Measurements from ENCODE around the gene RFX8.
"Not testable (repeated sequence)": the region's sequence is repeated elsewhere in the genome, so short reads cannot be mapped to it uniquely, and the experiment has no call there.

RFX8 gene

DNA sequence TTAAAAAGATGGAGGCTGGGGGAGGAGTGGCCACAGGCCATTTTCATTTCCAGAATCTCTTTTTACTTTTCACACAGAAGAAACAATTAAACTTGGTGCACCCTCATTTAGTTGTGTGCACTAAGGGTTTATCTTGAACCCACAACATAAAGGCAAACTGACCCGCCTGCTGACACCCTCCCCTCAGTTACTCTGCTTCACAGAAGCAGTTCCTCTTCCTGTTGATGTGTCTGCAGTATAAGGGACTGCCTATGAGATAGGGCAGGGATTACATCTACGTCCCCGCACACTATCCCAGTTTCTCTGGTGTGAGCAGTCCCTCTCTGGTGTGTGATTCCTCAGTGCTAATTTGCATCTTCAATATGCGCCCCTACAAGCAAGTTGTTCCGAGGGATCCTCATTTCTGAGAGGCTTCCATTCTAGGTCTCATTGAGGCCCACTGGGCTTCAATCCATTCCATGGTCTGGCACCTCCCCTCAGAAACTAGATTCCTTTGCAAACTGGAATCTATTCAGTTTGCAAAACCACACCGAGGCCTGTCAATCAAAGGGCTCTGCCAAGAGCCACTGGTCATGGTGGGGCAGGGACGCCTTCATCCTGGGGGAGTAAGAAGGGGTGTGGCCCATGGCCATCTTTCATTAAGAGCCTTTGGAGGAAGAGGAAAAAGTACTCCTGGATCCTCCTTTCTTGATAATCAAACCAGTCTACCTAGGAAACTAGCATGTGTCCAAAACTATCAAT lies 99.9 kb downstream of the RFX8 start:
- no peak for DNase-seq

DNA sequence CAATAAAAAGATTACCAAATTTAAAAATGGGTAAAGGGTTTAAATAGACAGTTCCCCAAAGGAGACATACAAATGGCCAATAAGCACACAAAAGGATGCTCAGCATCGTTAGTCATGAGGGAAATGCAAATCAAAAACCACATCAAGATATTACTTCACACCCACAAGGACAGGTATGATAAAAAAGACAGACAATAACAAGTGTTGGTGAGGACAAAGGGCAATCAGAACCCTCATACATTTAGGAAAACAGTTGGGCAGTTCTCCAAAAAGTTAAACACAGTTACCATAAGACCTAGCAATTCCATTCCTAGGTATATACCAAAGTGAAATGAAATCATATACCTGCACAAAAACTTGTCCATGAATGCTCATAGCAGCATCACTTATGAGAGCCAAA lies 102.1 kb downstream of the RFX8 start:
- no peak for DNase-seq

DNA sequence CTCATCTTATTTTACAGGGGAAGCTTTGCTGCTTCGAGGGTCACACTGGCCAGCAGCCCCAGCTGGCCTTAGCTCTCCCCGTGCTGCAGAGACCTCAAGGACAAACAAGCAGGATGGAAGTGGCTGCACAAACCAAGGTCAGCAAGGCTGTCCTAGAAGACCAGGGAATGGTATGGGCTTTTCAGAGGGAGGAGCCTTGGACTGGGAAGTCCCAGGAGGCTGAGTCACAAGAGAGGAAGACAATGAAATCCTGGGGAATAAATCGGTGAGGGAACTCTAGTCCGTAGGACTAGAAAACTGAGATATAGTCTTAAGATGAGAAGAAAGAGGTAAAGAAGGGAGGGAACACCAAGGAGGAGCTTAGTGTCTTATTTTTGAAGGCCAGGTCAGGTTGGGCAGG lies 103.3 kb downstream of the RFX8 start:
- no peak for DNase-seq

DNA sequence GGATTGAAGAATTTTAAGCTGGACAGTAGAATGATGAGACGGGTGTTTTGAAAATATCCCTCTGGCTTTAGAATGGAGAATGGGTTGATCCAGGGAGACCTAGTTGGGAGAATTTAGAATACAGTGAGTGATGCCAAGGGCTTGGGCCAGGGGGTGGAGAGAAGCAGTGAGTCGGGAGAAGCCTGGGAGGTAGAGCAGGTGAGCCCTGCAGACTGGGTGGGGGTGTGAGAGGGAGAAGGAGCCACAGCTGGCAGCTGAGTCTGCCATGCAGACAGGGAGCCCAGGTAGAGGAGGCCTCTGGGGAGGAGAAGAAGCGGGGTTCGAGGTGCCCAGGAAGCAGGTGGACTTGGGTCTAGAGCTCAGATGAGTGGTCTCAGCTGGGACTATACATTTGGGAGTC lies 105.8 kb downstream of the RFX8 start:
- DNase-seq, result no peak

DNA sequence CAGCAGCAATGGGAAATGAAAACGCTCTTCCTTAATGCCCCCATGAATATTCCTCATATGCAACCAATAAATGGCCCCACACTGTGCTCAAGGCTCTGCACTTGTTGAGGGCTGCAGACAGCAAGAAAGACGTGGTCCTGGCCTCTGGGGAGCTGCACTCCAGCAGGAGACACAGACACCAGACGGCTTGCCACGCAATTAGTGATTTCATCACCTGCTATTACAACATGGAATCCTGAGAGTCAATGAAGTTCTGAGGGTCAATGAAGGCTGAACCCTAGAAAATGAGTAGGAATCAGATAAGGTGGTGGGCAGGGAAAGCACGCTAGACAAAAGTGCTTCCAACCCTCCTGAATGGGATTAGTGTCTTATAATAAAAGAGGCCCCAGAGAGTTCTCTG lies 106.5 kb downstream of the RFX8 start:
- no peak for DNase-seq

DNA sequence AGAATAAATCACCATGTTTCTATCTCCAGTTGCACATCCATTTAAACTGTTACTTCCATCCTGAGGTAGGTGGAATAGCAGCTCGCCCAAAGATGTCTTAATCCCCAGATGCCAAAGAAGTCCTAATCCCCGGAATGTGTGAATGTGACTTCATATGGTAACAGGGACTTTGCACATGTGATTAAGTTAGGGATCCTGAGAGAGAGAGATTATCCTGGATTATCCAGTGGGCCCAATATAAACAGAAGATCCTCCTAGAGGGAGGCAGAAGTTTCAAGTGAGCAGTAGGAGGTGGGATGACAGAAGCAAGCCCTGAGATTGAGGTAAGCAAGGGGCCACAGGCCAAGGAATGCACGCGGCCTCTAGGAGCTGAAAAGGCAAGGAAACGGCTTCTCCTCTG lies 107.4 kb downstream of the RFX8 start:
- no peak for DNase-seq

DNA sequence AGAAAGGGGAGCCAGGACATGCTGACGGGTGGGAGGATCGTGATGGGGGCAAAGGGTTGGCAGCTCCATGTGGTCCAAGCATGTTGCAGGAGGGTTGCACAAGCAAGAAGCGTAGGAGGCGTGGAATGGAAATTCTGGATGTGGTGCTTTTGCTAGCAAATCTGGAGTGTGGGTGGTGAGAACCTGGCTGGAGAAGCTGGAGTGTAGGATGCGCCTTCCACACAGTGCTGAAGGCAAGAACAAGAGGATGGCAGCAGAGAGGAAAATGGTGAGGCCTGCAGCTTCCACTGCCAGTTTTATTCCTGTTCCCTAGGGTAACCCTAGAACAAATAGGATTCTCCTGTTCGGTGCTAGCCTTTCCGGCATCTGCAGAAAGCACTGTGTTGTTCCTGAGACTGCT lies 110.0 kb downstream of the RFX8 start:
- no peak for DNase-seq

DNA sequence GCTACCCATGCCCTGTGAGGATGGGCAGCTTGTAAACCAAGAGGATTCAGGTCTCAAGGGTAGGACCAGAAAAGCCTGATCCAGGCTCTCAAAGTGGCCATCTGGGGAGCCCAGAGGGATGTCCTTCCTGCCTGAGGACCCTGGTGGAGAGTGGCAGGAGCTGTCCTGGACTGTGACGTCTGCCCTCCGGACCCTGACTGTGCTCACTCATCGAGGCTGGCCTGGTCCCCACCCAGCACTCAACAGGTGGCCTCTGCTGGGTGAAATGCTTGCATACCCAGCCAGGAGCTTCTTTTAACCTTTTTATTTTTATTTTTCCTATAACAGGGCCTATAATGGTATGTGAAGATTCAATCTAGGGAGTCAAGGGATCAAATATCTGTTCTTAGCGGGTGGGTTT lies 112.1 kb downstream of the RFX8 start:
- no peak for DNase-seq

DNA sequence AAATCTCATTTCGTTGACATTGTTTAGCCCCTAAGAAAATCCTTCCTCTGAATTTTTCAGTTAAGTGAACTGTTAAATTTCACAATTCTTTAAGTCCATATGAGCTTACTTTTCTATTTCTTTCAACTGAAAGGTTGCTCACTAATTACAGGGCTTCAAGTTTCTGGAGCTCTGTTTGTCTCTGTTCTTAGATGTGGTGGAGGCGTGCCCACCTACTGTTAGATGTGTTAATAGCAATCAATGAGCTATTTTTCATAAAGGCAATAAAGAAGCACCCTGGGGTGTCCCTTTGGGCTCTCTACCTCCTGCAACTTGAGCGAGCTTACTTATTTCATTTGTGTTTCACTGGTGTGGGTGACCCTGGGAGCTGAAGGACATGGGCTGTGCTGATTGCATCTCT lies 112.6 kb downstream of the RFX8 start:
- no peak for DNase-seq

DNA sequence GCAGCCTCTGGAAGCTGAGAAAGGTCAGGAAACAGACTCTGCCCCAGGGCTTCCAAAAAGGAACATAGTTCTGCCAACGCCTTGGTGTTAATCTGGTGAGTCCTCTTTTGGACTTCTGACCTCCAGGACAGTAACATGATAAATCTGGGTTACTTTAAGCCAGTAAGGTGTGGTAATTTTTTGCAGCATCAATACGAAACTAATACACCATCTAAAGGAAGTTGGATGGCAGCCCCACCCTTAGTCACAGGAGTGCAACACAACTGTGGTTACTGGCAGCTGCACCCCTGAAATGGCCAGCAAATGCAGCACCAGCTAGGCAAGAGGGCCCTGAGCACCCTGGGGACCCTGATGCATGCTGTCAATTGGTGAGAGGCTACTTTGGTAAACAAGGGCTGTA lies 113.4 kb downstream of the RFX8 start:
- DNase-seq, result no peak

DNA sequence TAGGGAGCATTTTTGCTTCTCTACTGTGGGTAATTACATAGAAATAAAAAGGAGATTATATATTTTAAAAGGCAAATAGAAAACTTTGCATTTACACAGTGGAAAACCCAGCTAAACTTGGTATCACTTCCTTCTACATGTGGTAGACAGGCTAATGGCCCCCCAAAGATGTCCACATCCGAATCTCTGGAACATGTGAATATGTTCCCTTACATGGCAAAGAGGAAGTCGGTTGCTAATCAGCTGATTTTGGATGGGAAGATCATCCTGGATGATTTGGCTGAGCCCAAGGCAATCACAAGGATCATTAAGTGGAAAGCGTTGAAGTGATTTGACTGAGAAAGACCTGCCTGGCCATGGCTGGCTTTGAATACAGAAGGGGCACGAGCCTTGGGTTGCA lies 113.8 kb downstream of the RFX8 start:
- DNase-seq, result no peak

DNA sequence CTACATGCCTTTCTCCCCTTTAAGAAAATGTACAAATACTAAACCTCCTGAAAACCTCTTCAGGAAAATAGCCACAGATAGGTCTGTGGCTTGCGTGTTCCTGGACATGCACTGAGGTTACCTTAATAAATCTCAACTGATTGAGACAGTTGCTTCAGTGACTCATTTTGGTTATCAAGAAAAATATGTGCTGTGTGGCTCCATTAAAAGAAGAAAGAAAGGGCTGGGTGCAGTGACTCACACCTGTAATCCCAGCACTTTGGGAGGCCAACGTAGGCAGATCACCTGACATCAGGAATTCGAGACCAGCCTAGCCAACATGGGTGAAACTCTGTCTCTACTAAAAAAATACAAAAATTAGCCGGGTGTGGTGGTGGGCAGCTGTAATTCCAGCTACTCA lies 114.7 kb downstream of the RFX8 start:
- no peak for DNase-seq

DNA sequence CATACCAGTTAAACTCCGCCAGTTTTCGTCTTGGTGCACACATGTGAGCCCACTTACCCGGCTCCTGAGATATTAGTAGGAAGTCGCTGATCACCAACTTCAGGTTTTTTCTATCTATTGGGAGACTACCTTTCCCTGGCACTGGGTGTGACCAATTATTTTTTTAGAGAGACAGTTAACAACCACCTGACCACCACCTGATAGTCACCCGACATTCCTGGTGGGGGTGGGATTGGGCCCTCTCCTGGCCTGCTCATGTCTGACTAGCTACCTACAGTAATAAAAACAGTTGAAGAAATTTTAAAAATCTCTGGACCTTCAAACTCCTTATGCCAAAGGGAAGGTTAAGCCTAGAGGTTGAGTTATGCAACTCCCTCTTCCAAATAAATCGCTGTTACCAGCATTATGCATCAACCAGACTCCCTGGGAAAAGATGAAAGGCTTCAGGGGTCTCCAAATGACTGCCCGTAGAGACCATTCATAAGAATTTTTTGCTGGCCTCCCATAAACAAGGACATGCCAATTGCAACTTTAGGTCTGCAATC lies 115.4 kb downstream of the RFX8 start:
- no peak for DNase-seq

DNA sequence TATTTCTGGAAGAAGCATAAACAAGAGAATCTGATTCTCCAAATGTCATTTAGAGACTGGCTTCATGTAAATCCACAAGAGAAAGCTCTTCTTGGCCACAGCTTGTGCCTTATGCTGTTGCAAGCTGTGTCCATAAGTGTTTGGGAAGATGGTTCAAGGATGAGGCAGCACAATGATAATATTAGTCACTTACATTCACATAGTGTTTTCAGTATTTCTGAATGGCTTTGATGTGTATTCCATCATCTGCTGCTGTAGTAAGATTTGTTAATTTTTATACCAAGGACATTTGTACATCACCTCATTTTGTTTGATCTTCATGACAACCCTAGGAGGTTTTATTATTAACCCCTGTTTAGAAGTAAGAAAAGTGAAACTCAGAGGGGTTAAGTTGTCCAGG lies 117.5 kb downstream of the RFX8 start:
- DNase-seq, result no peak

DNA sequence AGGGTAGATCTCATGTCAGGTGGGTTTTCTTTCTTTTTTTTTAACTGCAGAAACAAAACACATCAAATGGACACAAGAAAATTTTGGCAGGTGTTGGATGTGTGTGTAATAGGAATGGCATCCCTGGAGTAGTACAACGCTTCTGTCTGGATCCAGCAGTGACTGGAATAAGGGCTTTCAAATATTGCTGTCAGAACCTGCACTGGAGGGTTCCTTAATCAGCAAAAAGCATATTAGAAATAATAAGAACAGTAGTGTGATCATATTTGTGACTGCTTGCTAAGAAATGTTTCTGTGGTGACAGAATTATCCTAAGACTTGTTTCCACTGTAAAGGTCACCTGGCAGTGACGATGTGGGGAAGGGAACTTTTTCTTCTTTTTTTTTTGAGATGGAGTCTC lies 118.4 kb downstream of the RFX8 start:
- no peak for DNase-seq

DNA sequence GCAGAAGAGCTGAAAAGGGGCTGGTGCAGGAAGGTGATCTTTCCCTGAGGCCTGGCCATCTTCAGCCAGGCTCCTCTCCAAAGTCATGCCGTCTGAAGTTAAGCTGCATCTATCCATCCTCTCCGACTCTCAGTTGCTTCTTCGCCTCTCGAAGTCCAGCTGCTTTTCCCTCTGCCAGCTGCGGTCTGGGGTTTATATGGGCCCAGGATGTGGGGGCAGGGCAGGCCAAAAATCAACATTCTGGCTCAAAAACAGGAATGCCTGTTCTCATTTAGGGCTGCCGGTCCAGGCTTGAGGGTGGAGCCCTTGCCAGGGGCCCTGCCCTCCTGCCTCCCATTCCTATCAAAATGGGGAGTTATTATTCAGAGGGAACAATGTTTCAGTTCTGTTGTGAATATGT lies 118.9 kb downstream of the RFX8 start:
- no peak for DNase-seq

DNA sequence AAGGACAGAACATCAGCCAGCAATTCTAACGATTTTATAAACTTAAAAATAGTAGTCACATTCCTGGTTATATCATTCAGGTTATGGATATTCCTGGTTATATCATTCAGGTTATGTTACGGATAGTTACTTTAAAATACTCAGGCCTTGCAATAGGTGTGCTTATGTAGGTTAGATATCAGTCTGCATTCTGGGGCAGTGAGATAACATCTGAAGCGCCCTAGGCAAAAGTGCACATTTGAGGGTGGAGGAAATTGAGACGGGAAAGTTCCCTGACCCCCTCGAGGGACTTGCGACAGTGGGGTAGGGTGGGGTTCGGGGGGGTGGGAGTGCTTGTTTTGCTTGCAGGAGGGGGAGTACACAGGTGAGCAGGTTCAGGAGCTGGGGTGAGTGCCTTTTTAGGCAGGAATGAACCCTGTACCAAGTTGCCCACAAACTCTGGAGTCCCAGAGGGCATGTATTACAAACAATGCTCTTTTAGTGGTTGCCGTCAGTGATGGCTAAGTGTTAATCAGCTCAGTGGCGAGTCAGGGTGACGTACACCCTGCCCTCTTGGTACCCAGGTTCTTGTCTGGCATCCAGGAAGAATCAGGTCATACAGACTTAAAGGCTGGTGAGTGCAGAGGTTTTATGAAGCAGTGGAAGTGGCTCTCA lies 119.4 kb downstream of the RFX8 start:
- no peak for DNase-seq

DNA sequence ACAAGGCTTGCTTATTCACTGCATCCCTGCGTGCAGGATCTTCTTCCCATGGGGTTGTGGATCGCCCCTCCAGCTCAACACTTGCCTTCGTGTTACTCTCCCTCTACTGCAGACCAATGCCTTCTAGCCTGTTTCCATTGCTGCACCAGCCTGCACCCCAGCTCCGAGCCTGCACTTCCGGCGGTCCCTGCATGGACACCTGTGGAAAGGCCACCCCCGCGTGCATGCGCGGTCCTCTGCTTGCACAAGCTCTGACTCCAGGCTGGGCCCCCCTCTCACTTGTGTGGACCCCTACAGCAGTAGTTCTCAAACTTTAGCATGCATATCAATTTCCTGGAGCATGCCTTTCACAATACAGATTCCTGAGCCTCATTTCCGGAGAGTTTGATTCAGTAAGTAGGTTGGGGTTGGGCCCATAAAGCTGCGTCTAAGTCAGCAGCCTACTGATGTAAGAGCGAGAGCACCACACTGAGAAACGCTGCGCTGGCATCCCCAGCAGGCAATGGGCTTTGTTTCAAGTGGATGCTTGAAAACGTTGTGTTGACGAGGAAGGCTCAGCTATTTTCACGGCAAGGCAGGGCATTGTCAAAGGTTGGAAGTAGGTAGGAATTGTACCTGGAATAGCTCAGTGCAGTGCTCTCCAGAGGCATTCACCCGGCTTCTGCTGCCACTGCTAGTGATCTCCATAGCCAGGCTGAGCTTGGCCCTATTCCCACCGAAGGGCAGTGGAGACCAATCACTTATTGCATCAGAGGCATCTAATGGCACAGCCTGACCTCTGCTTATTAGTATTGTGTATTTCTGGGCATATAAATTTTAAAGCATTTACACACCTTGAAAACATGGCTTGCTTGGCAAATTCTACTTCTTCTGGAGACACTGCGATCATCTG lies 120.2 kb downstream of the RFX8 start:
- no peak for DNase-seq

DNA sequence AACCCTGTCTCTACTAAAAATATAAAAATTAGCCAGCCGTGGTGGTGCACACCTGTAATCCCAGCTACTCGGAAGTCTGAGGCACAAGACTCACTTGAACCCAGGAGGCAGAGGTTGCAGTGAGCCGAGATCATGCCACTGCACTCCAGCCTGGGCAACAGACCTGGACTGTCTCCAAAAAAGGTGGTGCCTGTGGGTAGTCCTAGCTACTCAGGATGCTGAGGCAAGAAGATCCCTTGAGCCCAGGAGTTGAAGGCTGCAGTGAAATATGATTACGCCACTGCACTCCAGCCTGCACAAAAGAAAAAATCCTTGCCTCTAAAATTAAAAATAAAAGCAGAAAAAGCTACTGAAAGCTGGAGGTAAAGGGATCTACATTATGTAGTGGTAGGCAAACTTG lies 122.3 kb downstream of the RFX8 start:
- not testable (repeated sequence) for DNase-seq

DNA sequence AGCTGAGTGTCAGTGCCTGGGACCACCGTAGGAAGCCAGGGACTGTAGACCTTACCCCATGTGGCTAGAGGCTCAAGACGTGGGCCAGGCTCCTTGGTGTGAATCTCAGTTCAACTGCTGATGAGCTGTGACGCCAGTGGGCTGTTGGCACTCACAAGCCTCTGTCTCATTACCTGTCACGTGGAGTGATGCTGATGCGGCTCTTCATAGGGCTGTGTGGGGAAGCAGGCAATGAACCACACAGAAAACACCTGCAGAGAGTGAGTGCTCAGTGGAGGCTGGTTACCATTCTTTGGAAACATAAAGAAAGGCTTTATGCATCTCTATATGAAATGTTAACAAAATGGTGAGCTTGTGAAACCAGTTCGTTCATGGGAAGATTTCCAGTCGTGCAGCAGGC lies 123.7 kb downstream of the RFX8 start:
- no peak for DNase-seq

DNA sequence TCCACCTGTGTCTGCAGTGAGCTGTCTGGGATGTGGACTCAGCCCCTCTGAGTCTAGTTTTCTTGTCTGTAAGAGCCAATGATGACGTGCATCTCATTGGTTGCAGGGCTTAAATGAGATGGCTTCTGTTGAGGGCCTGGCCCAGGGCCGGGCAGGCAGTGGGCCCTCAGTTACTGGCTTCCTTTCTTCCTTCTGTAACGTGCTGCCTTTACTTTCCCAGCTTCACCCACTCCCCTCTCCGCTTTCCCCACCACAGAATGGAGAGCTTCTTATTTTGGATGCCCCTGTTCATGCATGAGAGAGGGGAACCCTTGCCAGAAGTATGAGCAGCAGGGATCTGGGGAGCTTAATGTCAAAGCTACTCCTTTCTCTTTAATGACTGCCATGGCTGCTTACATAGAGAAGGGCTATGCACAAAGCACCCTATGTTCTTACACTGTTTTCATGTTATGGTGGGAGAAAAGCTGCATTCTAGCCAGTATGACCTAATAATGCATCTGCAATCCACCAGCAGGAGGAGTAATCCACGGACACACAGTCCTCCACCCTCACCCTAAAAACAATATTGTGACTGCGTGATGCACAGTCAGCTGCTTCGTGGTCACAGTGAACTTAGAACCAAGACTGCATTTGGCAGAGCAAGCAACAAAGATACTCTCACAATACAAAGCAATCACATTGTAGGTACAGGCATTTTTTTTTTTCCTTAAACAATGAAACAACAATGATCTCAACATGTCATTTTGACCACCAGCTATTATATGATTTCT lies 124.8 kb downstream of the RFX8 start:
- DNase-seq, result no peak

DNA sequence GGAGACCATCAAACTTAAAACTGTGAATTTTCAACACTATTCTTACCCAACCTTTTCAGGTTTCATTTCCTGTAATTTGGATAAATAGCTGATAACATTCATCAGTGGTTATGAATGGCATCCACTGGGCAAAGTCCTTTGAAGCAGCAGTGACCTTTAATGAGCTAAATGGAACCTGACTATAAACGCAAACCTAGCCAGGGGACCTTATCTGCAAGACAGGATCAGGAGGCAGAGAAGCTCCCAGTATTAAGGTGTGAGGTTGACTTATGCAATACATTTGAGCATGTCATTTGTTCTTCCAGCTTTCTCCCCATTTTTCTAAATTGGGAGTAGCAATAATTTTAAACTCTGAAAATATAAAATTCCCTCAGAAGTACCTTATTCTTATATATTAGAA lies 126.0 kb downstream of the RFX8 start:
- DNase-seq, result no peak

Measured in RPMI8226 (cell line).